HCT116 (cell line): ENCODE measurements around the gene LSM12. TPM values are rescaled to one million over a fixed set of nuclear protein-coding genes. Genes with fewer than 3 reads are reported as not detected.

Experiments used
- ATAC-seq: fragments of 200-7000 bp; cut with Tn5 transposase; 2 replicates; pipeline ENCODE4 v1.9.1; 2020; ENCODE audit warnings: mild to moderate bottlenecking, moderate library complexity
- BruUV-seq: library from RNA; stranded (reverse); fragments of 400-500 nt; replicated peaks from 2 replicates; lab custom pipeline; 2021; lab: Mats Ljungman, UMichigan
- CTCF ChIA-PET: fragments of 300-600 bp; sonication (Branson Sonifier 250); formaldehyde crosslinking; loops from one replicate; lab custom pipeline; 2021; ENCODE audit warnings: antibody characterized with exemption; lab: Charles Lee
- POLR2A ChIA-PET: fragments of 300-600, 350-600 bp; sonication (Branson Sonifier 250); formaldehyde crosslinking; loops from one replicate; lab custom pipeline; 2021; ENCODE audit warnings: antibody characterized with exemption; lab: Charles Lee
- RAD21 ChIA-PET, 2 experiments: fragments of 300-600 bp; sonication (Branson Sonifier 250); formaldehyde crosslinking; loops; one replicate each; lab custom pipeline; 2023; ENCODE audit warnings: low total read pairs in 2 of 2; ENCODE audit not compliant: uncharacterized antibody in 2 of 2, unreplicated experiment in 2 of 2, low non-redundant PET in 1 of 2; lab: Charles Lee
- DNase-seq: peaks from one replicate; pipeline ENCODE4 v3.0.0-alpha.2; 2010; ENCODE audit warnings: low read depth, low spot score
- H2AFZ ChIP-seq: fragments of 200-600 bp; shearing (Covaris generic), sonication (generic); 2 replicates; pipeline ENCODE4 v1.6.1; 2017; ENCODE audit warnings: low read depth, mixed run types, mixed read lengths, antibody characterized with exemption, low read length; ENCODE audit not compliant: poor library complexity, severe bottlenecking
- H3K27ac ChIP-seq: 2 replicates; pipeline ENCODE4 v1.5.1; 2012; ENCODE audit warnings: low read depth, low read length
- H3K27me3 ChIP-seq: fragments of 200-600 bp; sonication (generic); 2 replicates; pipeline ENCODE4 v1.6.1; 2016; ENCODE audit warnings: mixed run types, low read length, mixed read lengths; ENCODE audit not compliant: insufficient read depth
- H3K36me3 ChIP-seq, 2 experiments: fragments of 200-500 bp in 1 of 2; fragments of 200-600 bp in 1 of 2; sonication (Bioruptor generic) in 1 of 2; sonication (generic) in 1 of 2; 2 replicates each; pipeline versions ENCODE4 v1.5.1 to v1.6.1; 2014 to 2016; ENCODE audit warnings: low read length in 2 of 2, inconsistent platforms in 1 of 2, mixed read lengths in 1 of 2, mixed run types in 1 of 2; ENCODE audit not compliant: insufficient read depth in 2 of 2, control insufficient read depth in 1 of 2
- H3K4me1 ChIP-seq, 2 experiments: fragments of 200-600 bp in 1 of 2; sonication (generic) in 1 of 2; 2 replicates each; pipeline versions ENCODE4 v1.5.1 to v1.6.1; 2012 to 2017; ENCODE audit warnings: low read length in 2 of 2, inconsistent platforms in 1 of 2, mild to moderate bottlenecking in 1 of 2, mixed read lengths in 1 of 2, mixed run types in 1 of 2, moderate library complexity in 1 of 2; ENCODE audit not compliant: insufficient read depth in 2 of 2, control insufficient read depth in 1 of 2
- H3K4me2 ChIP-seq: fragments of 200-600 bp; sonication (generic); 2 replicates; pipeline ENCODE4 v1.6.1; 2017; ENCODE audit warnings: mixed run types, low read length, mixed read lengths
- H3K4me3 ChIP-seq, 2 experiments: fragments of 200-600 bp in 1 of 2; sonication (generic) in 1 of 2; replicated peaks in 1 of 2; 2 replicates each; pipeline ENCODE4 v1.5.1; 2011 to 2016; ENCODE audit warnings: low read length in 2 of 2, control low read depth in 1 of 2, low read depth in 1 of 2, mild to moderate bottlenecking in 1 of 2, mixed read lengths in 1 of 2, mixed run types in 1 of 2
- H3K79me2 ChIP-seq: fragments of 200-600 bp; sonication (generic); 2 replicates; pipeline ENCODE4 v1.6.1; 2017; ENCODE audit warnings: mild to moderate bottlenecking, mixed run types, low read length, moderate library complexity, mixed read lengths; ENCODE audit not compliant: insufficient read depth
- H3K9ac ChIP-seq: fragments of 200-600 bp; sonication (generic); 2 replicates; pipeline ENCODE4 v1.6.1; 2016; ENCODE audit warnings: low read length, mixed read lengths
- H3K9me2 ChIP-seq: fragments of 200-600 bp; sonication (generic), shearing (Covaris generic); 2 replicates; pipeline ENCODE4 v1.6.1; 2017; ENCODE audit warnings: mixed run types, mild to moderate bottlenecking, moderate library complexity; ENCODE audit not compliant: insufficient read depth
- H3K9me3 ChIP-seq, 2 experiments: fragments of 200-500 bp in 1 of 2; fragments of 200-600 bp in 1 of 2; sonication (Bioruptor generic) in 1 of 2; sonication (generic) in 1 of 2; 2 replicates each; pipeline ENCODE4 v1.6.1; 2014 to 2017; ENCODE audit warnings: low read length in 2 of 2, mixed read lengths in 2 of 2, inconsistent platforms in 1 of 2, low read depth in 1 of 2, mild to moderate bottlenecking in 1 of 2, mixed run types in 1 of 2, moderate library complexity in 1 of 2; ENCODE audit not compliant: control insufficient read depth in 1 of 2, insufficient read depth in 1 of 2
- H4K20me1 ChIP-seq: fragments of 200-600 bp; sonication (generic), shearing (Covaris generic); 2 replicates; pipeline ENCODE4 v1.6.1; 2017; ENCODE audit warnings: mixed run types, mild to moderate bottlenecking, moderate library complexity; ENCODE audit not compliant: insufficient read depth
- ATF3 ChIP-seq: IDR thresholded peaks from 2 replicates; pipeline ENCODE4 v1.6.1; 2012
- CEBPB ChIP-seq: IDR thresholded peaks from 2 replicates; pipeline ENCODE4 v1.6.1; 2012; ENCODE audit warnings: low read depth
- JUND ChIP-seq: IDR thresholded peaks from 2 replicates; pipeline ENCODE4 v1.6.1; 2012
- ZBTB33 ChIP-seq: IDR thresholded peaks from 2 replicates; pipeline ENCODE4 v1.6.1; 2011; ENCODE audit warnings: mild to moderate bottlenecking, low read length, moderate library complexity; ENCODE audit not compliant: insufficient replicate concordance; ENCODE audit errors: extremely low read depth
- intact Hi-C: fragments of 100-400 bp; cut with micrococcal nuclease; formaldehyde crosslinking; loops from 2 replicates; pipeline ENCODE4 v1.10.0; 2022
- total RNA-seq: library from RNA; stranded (reverse); gene quantifications from one replicate; pipeline ENCODE4 v1.2.1, GENCODE V29; 2021; ENCODE audit not compliant: unreplicated experiment

The LSM12 gene
- total RNA-seq, 1 experiment from 2014 or later = 99.6 TPM

- Histone ChIP-seq H3K9me2 (no peaks in the 10 kb centered on the region), H3K9me3 (no peaks in the 10 kb centered on the region), H3K4me3 (peak overlapping the region in 1 of 2 experiments; percentile 50; a peak in 2 of 4 replicates)
- BruUV-seq = no TSS peak
- TF ChIP-seq ZBTB33 (no peak), ATF3 (no peak), JUND (no peak), CEBPB (no peak)
- TF ChIP-seq, all 23 proteins: peak for 0
- Histone ChIP-seq H3K4me2 (peak overlapping the region; percentile 79), H2AFZ (no peak overlapping the region), H3K27ac (peak overlapping the region; percentile 93), H3K27me3 (no peaks in the 10 kb centered on the region), H3K9ac (peak overlapping the region; percentile 57; the same call in 1 of the 2 replicates), H3K36me3 (no peaks in the 10 kb centered on the region; a peak in 1 of 4 replicates), H4K20me1 (no peaks in the 10 kb centered on the region), H3K79me2 (peaks cover 4% of the 10 kb centered on the region; the same call in 1 of the 2 replicates), H3K4me1 (peaks cover 26 to 38% of the 10 kb centered on the region in 2 experiments)
- POLR2A ChIA-PET = no interaction called here
- intact Hi-C loops = no loop called here
- ATAC-seq (no peak), DNase-seq (no peak)
- CTCF ChIA-PET = interaction anchor here (0.6 to 1.0 kb wide), 2 partner anchors 11 to 31 kb away, joined by 3 to 5 read pairs; no protein-coding TSS in a partner anchor
- RAD21 ChIA-PET = interaction anchor here in 1 of 2 experiments (1.0 kb wide), 1 partner anchor 17 kb away, joined by 4 read pairs; no protein-coding TSS in a partner anchor
Observed at GRCh38 chr17:44094701-44095387, 28.4 kb upstream of the LSM12 start.
